ENCODE results near the gene SNTB2. TPM values are rescaled to one million over a fixed set of nuclear protein-coding genes. Genes with fewer than 3 reads are reported as not detected.
"Not testable (repeated sequence)": the region's sequence is repeated elsewhere in the genome, so short reads cannot be mapped to it uniquely, and the experiment has no call there.

SNTB2 gene
- total and polyA plus RNA-seq, 9 of the 15 experiments (the other 6 are each of a cell fraction or from before 2014, with no cell fraction given), result 1.2 to 13.7 (median 5.7) TPM

DNA sequence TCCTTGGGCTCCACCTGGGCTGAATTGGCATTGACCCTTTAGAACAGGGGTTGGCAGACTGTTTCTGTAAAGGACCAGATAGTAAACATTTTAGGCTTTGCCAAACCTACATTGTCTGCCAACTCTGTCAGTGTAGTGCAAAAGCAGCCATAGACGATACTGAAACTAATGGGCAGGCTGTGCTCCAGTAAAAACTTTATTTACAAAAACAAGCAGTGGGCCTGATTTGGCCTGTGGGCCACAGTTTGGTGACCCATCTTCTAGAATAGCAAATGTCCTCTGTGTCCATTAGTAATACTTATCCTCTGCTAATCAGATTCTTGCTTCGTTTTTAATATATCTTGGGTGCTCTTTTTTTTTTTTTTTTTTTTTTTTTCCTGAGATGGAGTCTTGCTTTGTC is 48.4 kb upstream of the SNTB2 start:
- no peak overlapping the region for H3K9ac ChIP-seq (ENCODE audit: insufficient read depth in 1 of 2, low read depth in 2 of 2, low read length in 2 of 2)
- POLR2A ChIA-PET, result interaction anchor here (0.7 to 0.8 kb wide), 2 partner anchors 78 to 597 kb away, joined by 3 to 4 read pairs; no protein-coding TSS in a partner anchor
- H3K36me3 ChIP-seq (ENCODE audit: control insufficient read depth, insufficient read depth, low read length), result peaks cover 97% of the 10 kb centered on the region
- H3K9me3 ChIP-seq (replicated peaks; ENCODE audit: control insufficient read depth, insufficient read depth, low read depth, low read length), result no peaks in the 10 kb centered on the region
- H3K4me2 ChIP-seq (ENCODE audit: insufficient read depth, low read length), result no peak overlapping the region
- no TSS peak for BruUV-seq (replicated peaks)
- ATAC-seq (no peak), DNase-seq (ENCODE audit: extremely low read depth in 1 of 4, low spot score in 3 of 4) (no peak), FAIRE-seq (no peak)
- H3K4me3 ChIP-seq, result no peak overlapping the region
- no peak overlapping the region for H2AFZ ChIP-seq (ENCODE audit: low read depth, low read length)
- WGBS (ENCODE audit: insufficient coverage, low coverage, missing lambda C conversion rate), result 97% methylated on average over 2 of the region's 2 CpGs
- no peak for TF ChIP-seq ZNF263 (CRISPR knock-in tag; IDR thresholded peaks at IDR 0.05; ENCODE audit: borderline replicate concordance)
- TF ChIP-seq, protein P1, sequence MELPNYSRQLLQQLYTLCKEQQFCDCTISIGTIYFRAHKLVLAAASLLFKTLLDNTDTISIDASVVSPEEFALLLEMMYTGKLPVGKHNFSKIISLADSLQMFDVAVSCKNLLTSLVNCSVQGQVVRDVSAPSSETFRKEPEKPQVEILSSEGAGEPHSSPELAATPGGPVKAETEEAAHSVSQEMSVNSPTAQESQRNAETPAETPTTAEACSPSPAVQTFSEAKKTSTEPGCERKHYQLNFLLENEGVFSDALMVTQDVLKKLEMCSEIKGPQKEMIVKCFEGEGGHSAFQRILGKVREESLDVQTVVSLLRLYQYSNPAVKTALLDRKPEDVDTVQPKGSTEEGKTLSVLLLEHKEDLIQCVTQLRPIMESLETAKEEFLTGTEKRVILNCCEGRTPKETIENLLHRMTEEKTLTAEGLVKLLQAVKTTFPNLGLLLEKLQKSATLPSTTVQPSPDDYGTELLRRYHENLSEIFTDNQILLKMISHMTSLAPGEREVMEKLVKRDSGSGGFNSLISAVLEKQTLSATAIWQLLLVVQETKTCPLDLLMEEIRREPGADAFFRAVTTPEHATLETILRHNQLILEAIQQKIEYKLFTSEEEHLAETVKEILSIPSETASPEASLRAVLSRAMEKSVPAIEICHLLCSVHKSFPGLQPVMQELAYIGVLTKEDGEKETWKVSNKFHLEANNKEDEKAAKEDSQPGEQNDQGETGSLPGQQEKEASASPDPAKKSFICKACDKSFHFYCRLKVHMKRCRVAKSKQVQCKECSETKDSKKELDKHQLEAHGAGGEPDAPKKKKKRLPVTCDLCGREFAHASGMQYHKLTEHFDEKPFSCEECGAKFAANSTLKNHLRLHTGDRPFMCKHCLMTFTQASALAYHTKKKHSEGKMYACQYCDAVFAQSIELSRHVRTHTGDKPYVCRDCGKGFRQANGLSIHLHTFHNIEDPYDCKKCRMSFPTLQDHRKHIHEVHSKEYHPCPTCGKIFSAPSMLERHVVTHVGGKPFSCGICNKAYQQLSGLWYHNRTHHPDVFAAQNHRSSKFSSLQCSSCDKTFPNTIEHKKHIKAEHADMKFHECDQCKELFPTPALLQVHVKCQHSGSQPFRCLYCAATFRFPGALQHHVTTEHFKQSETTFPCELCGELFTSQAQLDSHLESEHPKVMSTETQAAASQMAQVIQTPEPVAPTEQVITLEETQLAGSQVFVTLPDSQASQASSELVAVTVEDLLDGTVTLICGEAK (IDR thresholded peaks at IDR 0.05), result peak; percentile 70
- TF ChIP-seq, protein P1 (CRISPR knock-in tag; IDR thresholded peaks at IDR 0.05), result peak; percentile 70; the same call in 1 of the 2 replicates
- no peak overlapping the region for H3K27ac ChIP-seq (ENCODE audit: extremely low read depth, low read depth, low read length)
- H3K9me1 ChIP-seq (ENCODE audit: control insufficient read depth, insufficient read depth, low read length), result peaks cover 4% of the 10 kb centered on the region
- H3K79me2 ChIP-seq (ENCODE audit: control insufficient read depth, insufficient read depth, low read length), result peaks cover 71% of the 10 kb centered on the region
- intact Hi-C loops (cut with micrococcal nuclease), result no loop called here
- CTCF ChIA-PET (ENCODE audit: low intra/inter-chr PET ratio), result no interaction called here
- no peaks in the 10 kb centered on the region; the same call in 1 of the 2 replicates for H4K20me1 ChIP-seq (replicated peaks; ENCODE audit: control insufficient read depth, insufficient read depth, low read length)
- in situ Hi-C loops (cut with MboI), result no loop called here
- H3K4me1 ChIP-seq (replicated peaks in 1 of 2; ENCODE audit: control insufficient read depth in 2 of 2, insufficient read depth in 2 of 2, low read length in 2 of 2), result peaks cover 2 to 7% of the 10 kb centered on the region in 2 experiments; a peak in 2 of 5 replicates
- no peaks in the 10 kb centered on the region for H3K27me3 ChIP-seq (ENCODE audit: control insufficient read depth in 2 of 2, insufficient read depth in 2 of 2, low read length in 2 of 2)

DNA sequence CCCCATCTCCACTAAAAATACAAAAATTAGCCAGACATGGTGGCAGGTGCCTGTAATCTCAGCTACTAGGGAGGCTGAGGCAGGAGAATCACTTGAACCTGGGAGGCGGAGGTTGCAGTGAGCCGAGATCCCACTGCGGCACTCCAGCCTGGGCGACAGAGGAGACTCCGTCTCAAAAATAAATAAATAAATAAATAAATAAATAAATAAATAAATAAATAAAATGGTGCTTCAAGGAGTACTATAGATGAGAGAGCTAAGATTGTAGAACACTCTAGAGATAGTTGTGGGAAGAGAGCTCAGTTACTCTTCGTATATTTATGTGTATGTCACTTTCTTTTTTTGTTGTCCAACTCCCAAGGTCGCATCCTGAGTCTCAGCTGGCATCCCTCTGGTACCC is 47.5 kb upstream of the SNTB2 start:
- Histone ChIP-seq H3K79me2 (ENCODE audit: control insufficient read depth, insufficient read depth, low read length) (peaks cover 62% of the 10 kb centered on the region), H3K36me3 (ENCODE audit: control insufficient read depth, insufficient read depth, low read length) (peaks cover 96% of the 10 kb centered on the region)
- BruUV-seq (replicated peaks); intact Hi-C loops (cut with micrococcal nuclease); DNase-seq (ENCODE audit: extremely low read depth in 1 of 4, low spot score in 3 of 4); H3K4me3 ChIP-seq; H4K20me1 ChIP-seq (replicated peaks; ENCODE audit: control insufficient read depth, insufficient read depth, low read length); H3K4me1 ChIP-seq (replicated peaks in 1 of 2; ENCODE audit: control insufficient read depth in 2 of 2, insufficient read depth in 2 of 2, low read length in 2 of 2); H3K9me3 ChIP-seq (replicated peaks; ENCODE audit: control insufficient read depth, insufficient read depth, low read depth, low read length); H3K9me1 ChIP-seq (ENCODE audit: control insufficient read depth, insufficient read depth, low read length); in situ Hi-C loops (cut with MboI); CTCF ChIA-PET (ENCODE audit: low intra/inter-chr PET ratio); H2AFZ ChIP-seq (ENCODE audit: low read depth, low read length); H3K4me2 ChIP-seq (ENCODE audit: insufficient read depth, low read length); ATAC-seq; H3K27me3 ChIP-seq (ENCODE audit: control insufficient read depth in 2 of 2, insufficient read depth in 2 of 2, low read length in 2 of 2); H3K9ac ChIP-seq (ENCODE audit: insufficient read depth in 1 of 2, low read depth in 2 of 2, low read length in 2 of 2); H3K27ac ChIP-seq (ENCODE audit: extremely low read depth, low read depth, low read length); FAIRE-seq: not testable (repeated sequence)
- 95% methylated on average over 7 of the region's 7 CpGs for WGBS (ENCODE audit: insufficient coverage, low coverage, missing lambda C conversion rate)
- POLR2A ChIA-PET, result interaction anchor here (0.6 kb wide), 2 partner anchors 33 to 64 kb away, joined by 3 read pairs; no protein-coding TSS in a partner anchor

All from K562 (cell line).